ENCODE results near the gene TGFBR2.

The TGFBR2 gene

GRCh38 chr3:30742796-30743619 is 136.6 kb downstream of the TGFBR2 start:
- TF ChIP-seq NFIC (IDR thresholded peaks at IDR 0.05) (no peak), EGR1 (IDR thresholded peaks at IDR 0.05) (no peak), FOXM1 (IDR thresholded peaks at IDR 0.05; ENCODE audit: borderline replicate concordance, low read depth) (no peak), EP300 (IDR thresholded peaks at IDR 0.05; ENCODE audit: borderline replicate concordance) (no peak), USF1 (IDR thresholded peaks at IDR 0.05) (no peak), MAX (IDR thresholded peaks at IDR 0.05) (no peak), RAD21 (IDR thresholded peaks at IDR 0.05; ENCODE audit: low read depth) (no peak), REST (IDR thresholded peaks at IDR 0.05; ENCODE audit: low read depth) (no peak)
